ENCODE data around the gene NMT2. TPM values are rescaled to one million over a fixed set of nuclear protein-coding genes. Genes with fewer than 3 reads are reported as not detected.

The NMT2 gene
- polyA plus RNA-seq, 3 donors: 0.35 to 1.1 (median 0.36) TPM

- peaks cover 4% of the 10 kb centered on the region for H3K4me1 Mint-ChIP-seq
- H3K27me3 Mint-ChIP-seq (ENCODE audit: low read depth in 3 of 3): peaks cover 0 to 1% (median 0%) of the 10 kb centered on the region in 3 donors
- Histone ChIP-seq H3K4me2 (replicated peaks; ENCODE audit: extremely low read depth, low read length, poor library complexity, severe bottlenecking) (no peak overlapping the region), H3K36me3 (replicated peaks in 1 of 2; ENCODE audit: control insufficient read depth in 1 of 2, insufficient read depth in 2 of 2, low read length in 2 of 2) (peaks cover 28 to 67% of the 10 kb centered on the region in 2 donors), H3K79me2 (ENCODE audit: insufficient read depth, low read length) (peaks cover under 1% of the 10 kb centered on the region), H3K9me3 (replicated peaks in 1 of 2; ENCODE audit: control insufficient read depth in 1 of 2, insufficient read depth in 1 of 2, low read length in 2 of 2) (no peaks in the 10 kb centered on the region), H3K4me3 (replicated peaks in 1 of 3; ENCODE audit: low read depth in 2 of 3, low read length in 3 of 3) (no peak overlapping the region), H3K27me3 (ENCODE audit: control insufficient read depth in 2 of 2, insufficient read depth in 2 of 2, low read length in 2 of 2) (no peaks in the 10 kb centered on the region), H2AFZ (ENCODE audit: insufficient read depth, low read depth, low read length, poor library complexity, severe bottlenecking) (no peak overlapping the region), H4K20me1 (ENCODE audit: insufficient read depth, low read length) (peaks cover 18% of the 10 kb centered on the region), H3K4me1 (ENCODE audit: control insufficient read depth in 1 of 2, insufficient read depth in 2 of 2, low read length in 2 of 2) (no peaks in the 10 kb centered on the region), H3K9ac (ENCODE audit: insufficient read depth, low read length, poor library complexity, severe bottlenecking) (no peak overlapping the region), H3K27ac (ENCODE audit: low read depth in 1 of 2, low read length in 2 of 2) (no peak overlapping the region)
- intact Hi-C loops (cut with micrococcal nuclease): loop anchor here (5.0 to 10.0 kb wide), 4 partner anchors 58 to 612 kb away; partner anchors contain the start of gene NMT2 (in 1 of the 2)
- WGBS (ENCODE audit: insufficient coverage): 88% methylated on average over 3 of the region's 8 CpGs
- no peak overlapping the region for H3K4me3 Mint-ChIP-seq
- peak; percentile 48 to 71 (median 65) for DNase-seq
- H3K9me3 Mint-ChIP-seq: no peaks in the 10 kb centered on the region
- H3K36me3 Mint-ChIP-seq: peaks cover 38 to 48% of the 10 kb centered on the region in 2 donors
- peak; percentile 95 for TF ChIP-seq CTCF (IDR thresholded peaks at IDR 0.05)
- peak overlapping the region in 2 of 7 donors; percentile 25 to 32 for H3K27ac Mint-ChIP-seq
Observed at GRCh38 chr10:15106352-15107013, 62.0 kb downstream of the NMT2 start.

- H3K4me1 Mint-ChIP-seq: peaks cover 13% of the 10 kb centered on the region
- no peak overlapping the region for H3K9ac ChIP-seq (ENCODE audit: insufficient read depth, low read length, poor library complexity, severe bottlenecking)
- H3K4me3 ChIP-seq (replicated peaks in 1 of 3; ENCODE audit: low read depth in 2 of 3, low read length in 3 of 3): no peak overlapping the region
- H3K79me2 ChIP-seq (ENCODE audit: insufficient read depth, low read length): peaks cover 31% of the 10 kb centered on the region
- peak overlapping the region in 2 of 7 donors; percentile 51 to 56 for H3K27ac Mint-ChIP-seq
- H3K27me3 ChIP-seq (ENCODE audit: control insufficient read depth in 2 of 2, insufficient read depth in 2 of 2, low read length in 2 of 2): no peaks in the 10 kb centered on the region
- peaks cover 4% of the 10 kb centered on the region in 2 donors for H3K4me1 ChIP-seq (ENCODE audit: control insufficient read depth in 1 of 2, insufficient read depth in 2 of 2, low read length in 2 of 2)
- no peaks in the 10 kb centered on the region for H3K9me3 Mint-ChIP-seq
- peaks cover 0 to 1% (median 0%) of the 10 kb centered on the region in 3 donors for H3K27me3 Mint-ChIP-seq (ENCODE audit: low read depth in 3 of 3)
- peaks cover 48 to 61% of the 10 kb centered on the region in 2 donors for H3K36me3 Mint-ChIP-seq
- H3K4me3 Mint-ChIP-seq: no peak overlapping the region
- H2AFZ ChIP-seq (ENCODE audit: insufficient read depth, low read depth, low read length, poor library complexity, severe bottlenecking): no peak overlapping the region
- H3K27ac ChIP-seq (ENCODE audit: low read depth in 1 of 2, low read length in 2 of 2): no peak overlapping the region
- no peak overlapping the region for H3K4me2 ChIP-seq (replicated peaks; ENCODE audit: extremely low read depth, low read length, poor library complexity, severe bottlenecking)
- no peak for DNase-seq
- no peak for TF ChIP-seq CTCF (IDR thresholded peaks at IDR 0.05)
- peaks cover 28 to 71% of the 10 kb centered on the region in 2 donors for H3K36me3 ChIP-seq (replicated peaks in 1 of 2; ENCODE audit: control insufficient read depth in 1 of 2, insufficient read depth in 2 of 2, low read length in 2 of 2)
- intact Hi-C loops (cut with micrococcal nuclease): loop anchor here in 1 of 2 donors (10.0 kb wide), 2 partner anchors 61 to 609 kb away; partner anchors contain the start of gene NMT2
- H4K20me1 ChIP-seq (ENCODE audit: insufficient read depth, low read length): peaks cover 46% of the 10 kb centered on the region
- no peaks in the 10 kb centered on the region for H3K9me3 ChIP-seq (replicated peaks in 1 of 2; ENCODE audit: control insufficient read depth in 1 of 2, insufficient read depth in 1 of 2, low read length in 2 of 2)
- 96% methylated on average over 9 of the region's 9 CpGs for WGBS (ENCODE audit: insufficient coverage)
Observed at GRCh38 chr10:15103513-15103912, 65.0 kb downstream of the NMT2 start.
